SJCRH30 (cell line): ENCODE results near the gene SEMA4A. TPM values are rescaled to one million over a fixed set of nuclear protein-coding genes. Genes with fewer than 3 reads are reported as not detected.

Source experiments
- DNase-seq, 2 experiments: peaks; one replicate each; pipeline ENCODE4 v3.0.0-alpha.2; 2015 to 2020
- H3K27ac ChIP-seq: fragments of 250-450 bp; sonication (Bioruptor Pico); 2 replicates; pipeline ENCODE4 v1.5.1; 2020; ENCODE audit warnings: mild to moderate bottlenecking, moderate library complexity
- H3K27me3 ChIP-seq: fragments of 250-450 bp; sonication (Bioruptor Pico); 2 replicates; pipeline ENCODE4 v1.5.1; 2020; ENCODE audit warnings: mild to moderate bottlenecking, moderate library complexity
- H3K36me3 ChIP-seq: fragments of 250-450 bp; sonication (Bioruptor Pico); 2 replicates; pipeline ENCODE4 v1.5.1; 2020; ENCODE audit warnings: mild to moderate bottlenecking, moderate library complexity
- H3K4me1 ChIP-seq: fragments of 250-450 bp; sonication (Bioruptor Pico); 2 replicates; pipeline ENCODE4 v1.5.1; 2020; ENCODE audit warnings: mild to moderate bottlenecking, moderate library complexity
- H3K4me3 ChIP-seq: fragments of 250-450 bp; sonication (Bioruptor Pico); 2 replicates; pipeline ENCODE4 v1.5.1; 2020; ENCODE audit warnings: mild to moderate bottlenecking, moderate library complexity
- H3K9me3 ChIP-seq: fragments of 250-450 bp; sonication (Bioruptor Pico); replicated peaks from 2 replicates; pipeline ENCODE4 v1.5.1; 2020; ENCODE audit warnings: mild to moderate bottlenecking, moderate library complexity
- total RNA-seq: library from RNA; depleted of rRNA; stranded (reverse); fragments of >200 nt; shearing (Covaris generic); gene quantifications from 2 replicates; pipeline ENCODE4 v1.2.3, GENCODE V29; 2014

The SEMA4A gene
- total RNA-seq, 1 experiment from 2014 or later = 2.1 TPM

DNA sequence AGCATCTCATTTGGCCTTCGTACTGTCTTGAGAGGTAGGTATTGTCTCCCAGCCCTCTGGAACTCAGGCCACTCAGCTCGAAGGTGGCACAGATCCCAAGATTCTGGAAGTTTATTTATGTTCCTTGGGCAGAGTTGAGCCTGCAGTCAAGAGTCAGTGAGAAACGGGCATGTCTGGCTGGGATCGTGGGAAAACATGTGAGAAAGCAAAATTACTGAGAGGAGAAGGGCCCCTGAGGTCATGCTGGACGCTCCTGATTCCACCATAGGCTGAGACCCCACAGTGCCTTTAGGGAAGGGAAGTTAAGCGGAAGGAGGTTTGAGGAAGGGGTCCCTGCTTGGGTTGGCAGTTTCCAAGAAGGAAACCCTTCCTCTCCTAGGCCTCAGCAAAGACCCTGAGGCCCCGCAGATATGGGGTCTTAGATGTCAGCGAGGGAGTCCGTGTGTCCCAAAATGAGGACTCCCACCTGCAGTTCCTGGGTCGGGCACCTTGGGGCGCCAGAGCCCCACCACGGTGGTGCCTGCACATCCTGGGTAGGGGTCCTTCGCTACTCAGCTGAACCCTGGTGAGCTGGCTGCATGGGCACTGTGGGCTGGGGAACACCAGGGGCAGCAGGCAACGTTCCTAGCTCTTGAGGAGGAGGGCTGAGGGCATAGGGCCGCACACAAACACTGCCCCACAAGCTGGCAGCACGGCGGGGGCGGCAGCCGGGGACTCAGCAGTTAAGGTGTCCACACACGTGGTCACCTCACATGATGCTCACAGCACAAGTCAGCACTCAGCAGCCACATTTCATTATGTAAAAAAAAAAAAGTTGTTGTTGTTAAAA lies 12.3 kb upstream of the SEMA4A start:
- Histone ChIP-seq H3K4me1 (peaks cover 10% of the 10 kb centered on the region; the same call in 1 of the 2 replicates), H3K9me3 (no peaks in the 10 kb centered on the region), H3K27ac (no peak overlapping the region), H3K36me3 (peaks cover 24% of the 10 kb centered on the region), H3K4me3 (no peak overlapping the region), H3K27me3 (no peaks in the 10 kb centered on the region)
- peak in 1 of 2 experiments; percentile 38 for DNase-seq

GRCh38 chr1:156143765-156144489 lies 9.5 kb upstream of the SEMA4A start:
- Histone ChIP-seq H3K27ac (no peak overlapping the region), H3K36me3 (0 out of 2 replicates have a peak, but pooled peaks cover under 1% of the 10 kb centered on the region), H3K27me3 (peaks cover 4% of the 10 kb centered on the region; the same call in 1 of the 2 replicates), H3K9me3 (no peaks in the 10 kb centered on the region), H3K4me1 (peaks cover 10% of the 10 kb centered on the region; the same call in 1 of the 2 replicates), H3K4me3 (no peak overlapping the region)
- no peak for DNase-seq

DNA sequence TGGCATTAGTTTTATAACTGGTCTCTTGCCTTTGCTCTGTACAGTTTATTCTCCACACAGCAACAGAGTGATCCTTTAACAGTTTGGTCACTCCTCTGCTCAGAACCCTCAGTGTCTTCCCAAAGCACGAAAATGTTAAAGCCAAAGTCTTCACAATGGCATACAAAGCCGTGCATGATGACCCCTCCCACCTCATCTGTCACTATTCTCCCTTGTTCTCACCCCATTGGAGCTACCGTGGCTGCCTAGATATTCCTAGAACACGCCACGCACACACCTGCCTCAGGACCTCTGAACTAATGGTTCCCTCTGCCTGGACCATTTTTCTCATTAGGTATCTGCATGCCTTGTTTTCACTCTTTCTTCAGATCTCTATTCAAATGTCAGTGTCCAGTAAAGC lies 8.6 kb upstream of the SEMA4A start:
- no peak for DNase-seq
- Histone ChIP-seq H3K4me3 (no peak overlapping the region), H3K36me3 (no peaks in the 10 kb centered on the region), H3K9me3 (no peaks in the 10 kb centered on the region), H3K4me1 (peaks cover 10% of the 10 kb centered on the region; the same call in 1 of the 2 replicates), H3K27me3 (peaks cover 4% of the 10 kb centered on the region; the same call in 1 of the 2 replicates), H3K27ac (no peak overlapping the region)

GRCh38 chr1:156145650-156146019 lies 7.8 kb upstream of the SEMA4A start:
- no peak for DNase-seq
- Histone ChIP-seq H3K27me3 (peaks cover 4% of the 10 kb centered on the region; the same call in 1 of the 2 replicates), H3K27ac (no peak overlapping the region), H3K4me1 (peaks cover 10% of the 10 kb centered on the region; the same call in 1 of the 2 replicates), H3K4me3 (no peak overlapping the region), H3K36me3 (no peaks in the 10 kb centered on the region), H3K9me3 (no peaks in the 10 kb centered on the region)

- Histone ChIP-seq H3K4me1 (peaks cover 13% of the 10 kb centered on the region), H3K27me3 (peaks cover 4% of the 10 kb centered on the region; the same call in 1 of the 2 replicates), H3K4me3 (peak overlapping the region; percentile 26), H3K9me3 (no peaks in the 10 kb centered on the region), H3K27ac (no peak overlapping the region), H3K36me3 (no peaks in the 10 kb centered on the region)
- DNase-seq = peak; percentile 92 to 93
Observed at GRCh38 chr1:156146020-156146768, 7.2 kb upstream of the SEMA4A start.

GRCh38 chr1:156146769-156147405 lies 6.5 kb upstream of the SEMA4A start:
- H3K27me3 ChIP-seq = peaks cover 4% of the 10 kb centered on the region; the same call in 1 of the 2 replicates
- H3K9me3 ChIP-seq = no peaks in the 10 kb centered on the region
- H3K4me1 ChIP-seq = peaks cover 15% of the 10 kb centered on the region
- H3K36me3 ChIP-seq = no peaks in the 10 kb centered on the region
- H3K27ac ChIP-seq = no peak overlapping the region
- DNase-seq = no peak
- peak overlapping the region; percentile 26 for H3K4me3 ChIP-seq

GRCh38 chr1:156148216-156148615 lies 5.2 kb upstream of the SEMA4A start:
- Histone ChIP-seq H3K9me3 (no peaks in the 10 kb centered on the region), H3K36me3 (no peaks in the 10 kb centered on the region), H3K4me1 (peaks cover 15% of the 10 kb centered on the region), H3K4me3 (no peak overlapping the region), H3K27me3 (peaks cover 4% of the 10 kb centered on the region; the same call in 1 of the 2 replicates), H3K27ac (no peak overlapping the region)
- no peak for DNase-seq

DNA sequence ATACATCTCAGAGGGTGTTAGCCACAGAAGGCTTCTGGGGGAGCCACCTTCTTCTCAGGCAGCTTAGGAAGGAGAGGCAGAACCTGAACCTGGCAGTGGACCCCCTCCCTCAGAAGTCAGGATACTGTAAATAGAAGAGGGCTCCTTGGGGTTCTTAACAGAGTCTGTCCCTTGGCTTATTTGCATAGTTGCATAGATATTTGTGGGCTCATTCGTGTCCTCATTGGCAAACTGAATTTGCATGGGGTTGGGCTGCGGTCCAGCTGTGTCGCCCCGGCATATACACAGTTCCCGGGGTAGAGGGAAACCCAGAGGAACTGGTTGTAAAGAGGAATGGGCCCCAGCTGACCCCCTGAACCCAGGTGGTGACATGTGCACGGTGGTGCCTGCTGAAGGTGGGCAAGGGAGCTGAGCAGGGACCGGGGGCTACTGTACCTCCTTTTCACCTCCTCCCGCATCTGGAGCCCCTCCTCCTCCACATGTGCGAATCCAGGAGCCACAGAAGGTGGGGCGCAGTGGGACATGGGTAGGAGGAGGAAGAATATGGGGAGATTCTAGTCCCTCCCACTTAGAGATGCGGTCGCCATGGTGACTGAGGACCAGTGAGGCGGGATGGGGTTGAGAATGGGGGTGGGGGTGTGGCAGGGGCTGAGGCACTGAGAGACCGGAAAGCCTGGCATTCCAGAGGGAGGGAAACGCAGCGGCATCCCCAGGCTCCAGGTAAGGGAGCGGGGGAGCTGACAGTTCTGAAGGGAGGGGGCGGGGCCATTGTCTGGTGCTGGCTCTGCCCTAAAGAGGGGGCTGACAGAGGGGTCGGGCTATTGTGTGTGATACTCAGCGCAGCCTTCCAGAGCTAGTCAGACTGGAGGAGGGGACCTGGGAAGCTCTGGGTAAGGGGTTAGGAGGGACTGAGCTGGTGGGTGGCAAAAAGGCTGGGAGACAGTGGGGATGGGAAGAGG lies 3.7 kb upstream of the SEMA4A start:
- Histone ChIP-seq H3K9me3 (no peaks in the 10 kb centered on the region), H3K27ac (no peak overlapping the region), H3K4me3 (no peak overlapping the region), H3K36me3 (no peaks in the 10 kb centered on the region), H3K4me1 (peaks cover 8% of the 10 kb centered on the region), H3K27me3 (peaks cover 4% of the 10 kb centered on the region; the same call in 1 of the 2 replicates)
- no peak for DNase-seq

- peaks cover 4% of the 10 kb centered on the region; the same call in 1 of the 2 replicates for H3K27me3 ChIP-seq
- no peak for DNase-seq
- H3K27ac ChIP-seq = no peak overlapping the region
- no peak overlapping the region for H3K4me3 ChIP-seq
- no peaks in the 10 kb centered on the region for H3K36me3 ChIP-seq
- H3K9me3 ChIP-seq = no peaks in the 10 kb centered on the region
- peaks cover 7% of the 10 kb centered on the region for H3K4me1 ChIP-seq
Observed at GRCh38 chr1:156150333-156151011, 2.9 kb upstream of the SEMA4A start.

GRCh38 chr1:156151093-156151688 lies 2.2 kb upstream of the SEMA4A start:
- H3K4me3 ChIP-seq = no peak overlapping the region
- no peak overlapping the region for H3K27ac ChIP-seq
- H3K4me1 ChIP-seq = peaks cover 5% of the 10 kb centered on the region
- peaks cover 4% of the 10 kb centered on the region; the same call in 1 of the 2 replicates for H3K27me3 ChIP-seq
- DNase-seq = no peak
- no peaks in the 10 kb centered on the region for H3K36me3 ChIP-seq
- no peaks in the 10 kb centered on the region for H3K9me3 ChIP-seq

DNA sequence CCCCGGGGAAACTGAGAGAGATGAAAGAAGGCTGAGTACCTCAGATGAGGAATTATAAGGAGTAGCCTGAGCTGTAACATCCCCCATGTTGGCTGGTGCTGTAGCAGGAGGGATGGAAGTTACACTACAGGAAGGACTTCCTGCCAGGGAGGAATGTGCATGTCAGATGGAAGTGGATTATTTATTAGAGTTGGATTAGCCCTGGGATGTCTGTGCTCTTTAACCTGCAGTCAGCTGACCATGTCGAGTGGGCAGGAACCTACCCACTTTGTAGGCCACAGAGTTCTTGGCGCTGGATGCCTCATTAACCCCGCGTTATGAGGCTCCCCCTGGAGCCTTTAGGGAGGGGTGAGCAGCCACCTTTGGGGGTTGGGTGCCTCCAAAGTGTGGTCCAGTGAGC lies 757 bp upstream of the SEMA4A start:
- Histone ChIP-seq H3K4me3 (no peak overlapping the region), H3K4me1 (peaks cover 5% of the 10 kb centered on the region; the same call in 1 of the 2 replicates), H3K36me3 (no peaks in the 10 kb centered on the region), H3K9me3 (no peaks in the 10 kb centered on the region), H3K27ac (no peak overlapping the region), H3K27me3 (peaks cover 4% of the 10 kb centered on the region; the same call in 1 of the 2 replicates)
- no peak for DNase-seq

DNA sequence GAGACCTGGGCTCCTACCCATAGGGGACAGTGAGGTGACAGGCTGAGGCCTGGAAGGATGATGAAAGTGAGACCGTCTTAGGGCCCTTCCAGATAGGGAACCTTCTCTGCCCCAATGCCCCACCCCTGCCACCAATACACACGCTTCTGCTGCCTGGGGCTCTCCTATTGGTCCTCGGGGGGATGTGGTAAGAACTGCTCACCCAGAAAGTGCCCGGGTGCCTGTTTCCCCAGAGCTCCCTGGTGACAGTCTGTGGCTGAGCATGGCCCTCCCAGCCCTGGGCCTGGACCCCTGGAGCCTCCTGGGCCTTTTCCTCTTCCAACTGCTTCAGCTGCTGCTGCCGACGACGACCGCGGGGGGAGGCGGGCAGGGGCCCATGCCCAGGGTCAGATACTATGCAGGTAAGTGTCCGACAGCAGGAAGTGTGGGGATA lies 948 bp downstream of the SEMA4A start:
- Histone ChIP-seq H3K9me3 (no peaks in the 10 kb centered on the region), H3K4me1 (peaks cover 5% of the 10 kb centered on the region; the same call in 1 of the 2 replicates), H3K4me3 (peak overlapping the region; percentile 27), H3K27ac (no peak overlapping the region), H3K27me3 (no peaks in the 10 kb centered on the region), H3K36me3 (no peaks in the 10 kb centered on the region)
- peak; percentile 24 to 37 for DNase-seq
